NCI-H345 treated with DMSO at 0.1 percent for 48 hours (cell line): ENCODE data around the gene FAM111A.
A peak's percentile ranks its signal among the peaks of the same experiment; 100 is the strongest.

Experiments used
- DNase-seq: peaks from one replicate; lab custom pipeline; 2025; ENCODE audit not compliant: unreplicated experiment; lab: John Stamatoyannopoulos, UW

Gene FAM111A

GRCh38 chr11:59179121-59179520, 36.5 kb downstream of the FAM111A start:
- DNase-seq, result no peak

DNA sequence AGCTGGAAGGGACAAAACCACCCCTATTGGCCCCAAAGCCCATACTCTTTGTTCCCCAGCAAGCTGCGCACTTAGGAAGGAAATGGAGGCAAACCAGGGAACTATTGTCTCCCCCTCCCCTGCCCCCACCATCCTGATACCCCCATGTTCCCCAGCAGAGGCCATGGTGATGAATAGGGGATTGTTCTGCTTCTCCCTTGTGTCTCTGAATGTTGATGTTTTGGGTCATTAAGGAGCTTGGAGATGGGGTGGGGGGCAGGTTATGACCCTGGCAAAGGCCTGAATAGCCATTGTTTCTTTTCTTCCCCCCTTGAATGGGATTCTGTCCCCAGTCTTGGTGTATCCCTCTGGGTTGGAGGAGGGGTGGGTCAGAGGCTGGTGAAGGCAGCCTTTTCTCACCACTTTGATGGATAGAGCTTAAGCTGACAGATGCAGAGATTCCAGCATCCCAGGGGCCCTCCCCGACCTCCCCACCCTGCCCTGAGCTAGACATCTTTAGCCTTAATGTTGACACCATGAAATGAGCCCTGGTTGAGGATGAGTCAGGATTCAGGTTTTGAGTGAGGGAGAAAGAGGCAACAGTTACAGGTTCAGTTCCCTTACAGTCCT, 37.6 kb downstream of the FAM111A start:
- no peak for DNase-seq

DNA sequence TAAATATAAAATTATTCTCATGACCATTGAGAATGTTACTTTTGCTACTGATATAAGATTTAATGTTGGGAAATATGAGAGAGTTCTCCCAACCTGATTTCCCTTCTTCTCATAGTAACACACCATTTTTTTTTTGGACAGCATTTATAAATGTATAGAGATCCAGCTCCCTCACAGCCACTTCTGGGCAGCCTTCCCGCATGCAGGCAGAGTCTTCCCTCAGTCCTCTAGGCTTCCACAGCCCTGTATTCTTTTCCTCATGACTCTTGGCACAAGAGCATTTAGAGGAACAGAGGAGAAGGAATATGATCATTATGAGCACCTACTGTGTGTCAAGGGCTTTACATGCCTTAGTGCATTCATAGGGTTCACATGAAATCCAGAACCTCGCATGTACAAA, 38.3 kb downstream of the FAM111A start:
- no peak for DNase-seq

GRCh38 chr11:59181746-59182456, 39.2 kb downstream of the FAM111A start:
- no peak for DNase-seq

- no peak for DNase-seq
Measured at GRCh38 chr11:59182457-59183151, 39.9 kb downstream of the FAM111A start.

- DNase-seq, result no peak
Measured at GRCh38 chr11:59183771-59184170, 41.1 kb downstream of the FAM111A start.

- DNase-seq, result no peak
Measured at GRCh38 chr11:59184691-59185339, 42.2 kb downstream of the FAM111A start.

DNA sequence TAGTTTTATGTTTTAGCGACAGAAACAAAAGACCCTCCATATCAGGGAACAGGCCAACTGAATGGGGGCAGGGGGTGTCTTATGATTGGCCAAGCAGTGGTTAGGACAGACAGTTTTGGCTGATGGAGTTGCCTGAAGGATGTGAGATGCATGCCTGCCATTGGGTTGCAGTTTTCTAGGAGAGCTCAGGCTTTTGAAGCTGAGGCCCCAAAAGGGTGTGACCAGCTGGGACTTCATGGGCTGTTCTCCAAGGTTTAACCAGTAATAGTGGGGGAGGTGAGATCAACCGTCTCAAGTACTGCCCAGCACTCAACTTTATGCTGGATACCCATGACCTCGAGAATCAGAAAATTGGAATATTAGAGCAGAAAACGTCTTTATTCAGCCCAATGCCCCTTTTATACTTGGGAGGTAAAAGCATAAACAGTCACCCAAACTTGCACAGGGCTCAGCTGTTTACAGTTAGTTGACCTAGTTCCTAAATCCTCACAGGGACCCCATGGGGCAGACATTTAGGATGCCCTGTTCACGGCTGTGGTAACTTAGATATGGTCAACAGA, 42.8 kb downstream of the FAM111A start:
- DNase-seq, result no peak

DNA sequence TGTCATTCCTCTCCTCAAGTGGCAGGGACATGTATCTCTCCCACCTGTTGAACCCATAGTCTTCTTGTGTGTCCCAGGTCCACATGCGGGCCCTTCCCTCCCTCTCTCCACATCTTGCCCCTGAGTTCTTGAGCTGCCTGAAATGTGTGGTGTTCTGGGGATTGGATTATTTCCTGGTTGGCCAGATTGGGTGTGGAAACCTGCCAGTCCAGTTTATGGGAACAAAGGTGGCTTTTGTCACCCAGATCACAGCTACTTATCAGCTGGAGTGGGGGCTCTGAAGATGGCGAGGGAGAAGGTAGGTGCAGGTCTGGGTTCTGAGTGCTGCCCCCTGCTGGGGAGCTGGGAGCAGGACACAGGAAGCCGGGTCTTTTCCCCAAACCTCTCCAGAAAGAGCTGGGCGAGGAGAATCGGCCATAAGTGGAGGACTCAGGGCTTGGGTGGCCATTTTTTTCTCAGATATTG, 43.5 kb downstream of the FAM111A start:
- no peak for DNase-seq

- no peak for DNase-seq
Measured at GRCh38 chr11:59187035-59187434, 44.4 kb downstream of the FAM111A start.

- no peak for DNase-seq
Measured at GRCh38 chr11:59187587-59187986, 44.9 kb downstream of the FAM111A start.

- DNase-seq, result no peak
Measured at GRCh38 chr11:59188954-59189353, 46.3 kb downstream of the FAM111A start.

DNA sequence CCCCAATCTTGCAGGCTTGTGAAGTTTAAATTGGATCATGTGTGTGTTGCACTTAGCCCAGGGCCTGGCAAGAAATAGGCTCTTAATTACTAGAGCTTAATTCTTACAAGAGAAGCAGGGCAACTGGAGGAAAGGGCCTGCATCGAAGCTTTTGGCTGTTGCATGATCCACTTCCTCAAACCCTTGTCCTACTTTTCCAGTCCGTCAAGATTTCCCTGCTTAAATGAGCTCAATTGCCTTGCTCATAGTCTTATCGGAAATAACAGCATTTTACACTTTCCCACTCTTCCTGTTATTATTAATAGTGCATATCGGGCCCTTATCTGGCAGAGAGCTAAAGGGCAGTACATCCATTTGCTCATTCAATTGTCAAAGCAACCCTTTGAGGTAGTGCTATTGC, 47.3 kb downstream of the FAM111A start:
- no peak for DNase-seq

GRCh38 chr11:59191095-59191494, 48.4 kb downstream of the FAM111A start:
- DNase-seq, result no peak

GRCh38 chr11:59191890-59192289, 49.2 kb downstream of the FAM111A start:
- DNase-seq, result no peak

DNA sequence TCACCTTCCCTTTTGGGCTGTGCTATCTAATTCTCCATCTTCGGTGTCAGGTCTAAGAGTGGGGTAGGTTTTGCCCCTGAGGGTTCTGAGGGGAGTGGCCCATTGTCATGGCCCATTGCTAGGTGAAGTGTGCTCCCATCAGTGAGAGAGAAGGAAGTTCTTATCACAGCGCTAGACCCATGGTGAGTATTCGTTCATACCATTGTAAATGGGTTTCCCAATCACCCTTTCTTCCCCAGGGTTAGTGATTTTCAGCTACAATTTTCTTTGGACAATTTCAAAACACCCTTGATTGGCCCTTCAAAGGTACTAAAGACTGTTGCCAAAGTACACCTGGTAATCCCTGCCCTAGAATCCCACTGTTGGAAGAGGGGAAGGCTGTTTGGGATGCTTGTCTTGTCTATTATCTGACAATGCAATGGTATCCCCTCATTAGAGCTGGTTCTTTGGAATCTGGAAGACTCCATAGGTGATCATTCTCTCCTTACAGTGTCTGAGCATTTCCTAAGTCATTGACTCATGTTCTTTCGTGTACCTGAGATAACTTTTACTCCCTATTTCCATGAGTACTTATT, 49.9 kb downstream of the FAM111A start:
- no peak for DNase-seq

DNA sequence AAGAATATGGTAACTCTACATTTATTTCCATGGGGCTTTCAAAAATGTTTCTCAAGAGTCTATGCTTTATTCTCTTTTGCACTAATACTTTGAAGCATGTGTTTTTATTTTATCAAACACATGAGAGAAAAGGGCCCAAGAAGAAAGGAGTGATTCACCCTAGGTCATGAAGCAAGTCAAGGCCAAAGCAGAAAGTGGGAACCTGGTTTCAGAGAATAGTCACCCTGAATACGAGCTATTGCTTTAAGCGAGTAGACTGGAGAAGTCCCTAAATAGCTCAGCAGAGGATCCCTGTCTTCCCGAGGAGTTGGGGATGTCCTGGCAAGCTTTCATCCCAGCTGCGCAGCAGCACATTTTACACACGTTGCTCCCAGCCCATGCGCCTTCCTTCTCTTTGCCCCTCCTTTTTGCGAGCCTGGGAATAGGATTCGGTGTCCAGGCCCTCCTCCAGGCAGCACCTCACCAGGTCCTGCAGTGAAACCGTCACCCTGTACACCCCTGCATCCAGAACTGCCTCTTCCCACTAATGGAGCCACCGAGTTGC, 51.0 kb downstream of the FAM111A start:
- DNase-seq, result no peak

GRCh38 chr11:59195586-59195985, 52.9 kb downstream of the FAM111A start:
- DNase-seq, result peak; percentile 35

- DNase-seq, result no peak
Measured at GRCh38 chr11:59196777-59197176, 54.1 kb downstream of the FAM111A start.

- no peak for DNase-seq
Measured at GRCh38 chr11:59197991-59198390, 55.3 kb downstream of the FAM111A start.

DNA sequence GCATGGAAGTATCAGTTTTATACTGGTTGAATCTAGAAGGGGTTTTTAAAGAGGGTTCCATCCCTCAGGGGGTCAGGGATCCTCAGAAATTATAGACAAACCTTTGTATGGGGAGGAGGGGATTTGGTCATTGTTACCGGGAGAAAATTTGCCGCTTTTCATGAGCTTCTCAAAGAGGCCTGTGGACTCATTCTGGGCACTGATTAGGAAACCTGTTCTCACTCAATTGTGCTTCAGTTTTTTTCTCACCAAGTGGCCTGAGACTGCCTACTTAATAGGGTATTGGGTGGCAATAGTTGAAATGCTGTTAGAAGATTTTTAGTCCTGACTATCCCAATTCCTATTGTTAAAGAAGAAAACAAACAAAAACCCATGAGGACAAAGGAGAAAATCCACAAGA, 56.1 kb downstream of the FAM111A start:
- no peak for DNase-seq
